NT2/D1 (cell line): ENCODE measurements around the gene PLEKHA3.

ENCODE experiments used
- SUZ12 ChIP-seq: IDR thresholded peaks from 2 replicates; pipeline ENCODE4 v1.6.1; 2011; ENCODE audit not compliant: insufficient read length, insufficient read depth; ENCODE audit errors: extremely low read depth
- YY1 ChIP-seq: IDR thresholded peaks from 2 replicates; pipeline ENCODE4 v1.6.1; 2011; ENCODE audit not compliant: insufficient read length, insufficient read depth
- ZNF274 ChIP-seq: IDR thresholded peaks from 2 replicates; pipeline ENCODE4 v1.6.1; 2011; ENCODE audit warnings: mild to moderate bottlenecking, low read depth, low read length

GRCh38 chr2:178527592-178527991, 47.3 kb downstream of the PLEKHA3 start:
- TF ChIP-seq ZNF274 (no peak), SUZ12 (no peak), YY1 (no peak)
